HUDEP-2 (cell line): ENCODE results near the gene RNF103.
"Not testable (repeated sequence)": the region's sequence is repeated elsewhere in the genome, so short reads cannot be mapped to it uniquely, and the experiment has no call there.

Experiments used
- DNase-seq, 76 experiments: peaks; one replicate each; lab custom pipeline; 2025; ENCODE audit not compliant: unreplicated experiment in 76 of 76; lab: John Stamatoyannopoulos, UW

Gene RNF103

GRCh38 chr2:86623494-86624266, at the start of gene RNF103:
RNF103 (minus strand) TSS chr2:86623865; CDS start chr2:86622886, 979 bp downstream.
- DNase-seq: peak in 75 of 76 experiments; percentile 37 to 95 (median 86)

DNA sequence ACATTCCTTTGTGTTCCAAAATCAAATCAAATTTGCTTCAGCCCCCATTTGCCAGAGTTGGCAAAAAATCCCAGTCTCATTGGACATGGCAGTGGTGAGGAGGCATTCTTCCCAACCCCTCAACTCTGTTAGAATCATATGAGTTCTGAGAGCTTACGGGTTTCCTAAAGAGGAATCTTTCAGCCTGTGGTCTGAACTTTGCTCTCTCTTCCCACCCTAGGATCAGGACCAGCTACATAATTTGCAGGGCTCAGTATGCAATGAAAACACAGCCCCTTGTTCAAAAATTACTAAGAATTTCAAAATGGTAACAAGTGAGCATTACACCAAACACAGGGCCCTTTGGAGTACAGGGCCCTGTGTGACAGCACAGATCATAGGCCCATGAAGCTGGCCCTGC, 49.3 kb upstream of the RNF103 start:
- no peak for DNase-seq

GRCh38 chr2:86672027-86672545, 48.4 kb upstream of the RNF103 start:
- no peak for DNase-seq

DNA sequence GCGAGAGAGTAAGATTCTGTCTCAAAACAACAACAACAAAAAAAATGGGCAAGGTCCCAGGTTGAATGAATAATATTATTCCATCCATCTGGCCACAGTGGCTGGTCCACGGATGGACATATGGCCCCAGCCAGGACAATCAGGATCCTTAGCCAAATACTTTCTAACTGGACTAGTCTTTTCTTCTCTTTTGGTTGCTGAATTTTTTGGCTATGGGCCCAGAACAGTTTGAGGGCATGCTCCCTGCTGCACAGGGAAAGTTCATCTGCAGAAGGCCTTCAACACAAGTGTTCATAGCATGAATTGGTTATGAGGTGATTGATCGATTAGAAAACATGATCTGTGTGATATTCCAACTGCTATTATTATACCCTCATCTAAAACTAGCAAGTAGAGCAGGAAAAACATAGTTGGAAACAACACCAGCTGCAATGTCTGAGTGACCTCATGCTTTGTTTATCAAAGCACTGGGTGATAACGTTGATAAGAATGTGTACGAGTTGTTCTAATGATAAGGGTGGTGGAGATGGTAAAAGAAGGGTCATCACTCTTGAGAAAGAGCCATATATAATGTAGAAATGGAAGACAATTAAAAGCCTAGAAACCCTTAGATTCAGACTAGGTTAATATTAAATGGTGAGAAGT, 47.8 kb upstream of the RNF103 start:
- peak in 36 of 76 experiments; percentile 1 to 49 (median 14) for DNase-seq

- not testable (repeated sequence) for DNase-seq
These were observed 45.7 kb upstream of the RNF103 start for GRCh38 chr2:86669323-86669722.

DNA sequence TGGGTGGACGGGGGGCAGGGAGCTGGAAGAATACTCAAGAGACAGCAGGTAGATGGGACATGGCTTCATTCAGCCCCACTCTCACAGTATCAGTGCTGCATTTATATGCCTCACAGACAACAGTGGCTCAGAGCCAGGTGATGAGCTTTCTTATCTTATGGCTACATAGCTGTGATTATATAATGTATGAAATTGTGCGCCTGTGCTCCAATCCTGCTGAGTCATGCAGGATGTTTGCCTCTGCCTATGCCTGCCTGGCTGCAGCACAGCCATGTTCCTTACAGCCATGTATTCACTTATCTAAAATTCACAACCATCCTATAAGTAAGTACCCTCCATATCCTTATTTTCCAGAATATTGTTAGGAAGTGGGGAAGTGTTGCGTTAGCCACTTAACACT, 37.7 kb upstream of the RNF103 start:
- peak in 64 of 76 experiments; percentile 1 to 80 (median 40) for DNase-seq

DNA sequence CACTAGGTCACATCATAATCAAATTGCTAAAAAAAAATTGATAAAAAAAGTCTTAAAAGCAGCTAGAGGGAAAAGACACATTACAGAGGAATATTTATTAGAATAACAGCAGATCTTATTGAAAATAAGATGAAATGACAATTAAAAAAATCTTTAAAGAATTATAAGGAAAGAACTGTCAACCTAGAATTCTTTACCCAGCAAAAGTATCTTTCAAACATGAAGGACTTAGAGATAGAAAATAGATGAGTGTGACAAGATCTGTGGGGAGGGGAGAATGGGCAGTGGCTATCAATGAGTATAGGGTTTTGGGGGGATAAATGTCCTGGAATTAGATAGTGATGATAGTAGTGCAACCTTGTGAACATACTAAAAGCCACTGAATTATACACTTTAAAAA, 26.5 kb upstream of the RNF103 start:
- no peak for DNase-seq

- DNase-seq: no peak
These were observed 25.7 kb upstream of the RNF103 start for GRCh38 chr2:86649119-86649947.

- DNase-seq: no peak
These were observed 25.0 kb upstream of the RNF103 start for GRCh38 chr2:86648681-86649080.

- DNase-seq: no peak
These were observed 23.2 kb upstream of the RNF103 start for GRCh38 chr2:86646865-86647264.

- no peak for DNase-seq
These were observed 22.7 kb upstream of the RNF103 start for GRCh38 chr2:86646329-86646728.

- DNase-seq: no peak
These were observed 22.1 kb upstream of the RNF103 start for GRCh38 chr2:86645752-86646151.

GRCh38 chr2:86638712-86639111, 15.0 kb upstream of the RNF103 start:
- DNase-seq: no peak

GRCh38 chr2:86636842-86637241, 13.2 kb upstream of the RNF103 start:
- DNase-seq: no peak

DNA sequence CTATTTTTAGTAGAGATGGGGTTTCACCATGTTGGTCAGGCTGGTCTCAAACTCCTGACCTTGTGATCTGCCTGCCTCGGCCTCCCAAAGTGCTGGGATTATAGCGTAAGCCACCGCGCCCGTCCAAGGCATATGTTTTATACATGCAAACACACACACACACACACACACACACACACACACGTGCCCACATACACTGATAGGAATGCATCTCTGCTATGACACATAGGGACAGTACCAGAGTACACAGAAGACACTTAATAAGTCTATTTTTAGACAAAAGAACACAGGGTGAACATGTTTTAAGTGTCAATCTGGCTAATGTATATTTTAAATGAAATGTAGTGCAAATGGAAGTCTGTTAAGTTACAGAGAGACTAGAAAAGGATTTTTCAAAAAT, 10.7 kb upstream of the RNF103 start:
- DNase-seq: no peak

- DNase-seq: no peak
These were observed 9.5 kb upstream of the RNF103 start for GRCh38 chr2:86633155-86633651.

DNA sequence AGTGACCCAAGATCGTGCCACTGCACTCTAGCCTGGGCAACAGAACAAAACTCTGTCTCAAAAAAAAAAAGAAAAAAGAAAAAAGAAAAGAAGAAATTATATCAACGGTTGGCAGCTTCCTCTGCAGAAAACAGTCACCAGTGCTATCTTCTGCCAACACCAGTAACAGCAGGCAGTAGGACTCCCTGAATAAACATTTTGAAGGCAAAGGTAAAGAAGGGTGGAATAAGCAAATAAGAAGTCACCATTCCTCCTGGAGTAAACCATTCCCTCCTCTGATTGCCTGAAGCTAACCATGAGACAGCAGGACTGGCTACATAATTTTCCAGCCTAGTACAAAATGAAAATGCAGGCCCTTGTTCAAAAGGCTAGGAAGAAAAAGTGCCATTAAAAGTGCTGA, 9.0 kb upstream of the RNF103 start:
- DNase-seq: no peak

DNA sequence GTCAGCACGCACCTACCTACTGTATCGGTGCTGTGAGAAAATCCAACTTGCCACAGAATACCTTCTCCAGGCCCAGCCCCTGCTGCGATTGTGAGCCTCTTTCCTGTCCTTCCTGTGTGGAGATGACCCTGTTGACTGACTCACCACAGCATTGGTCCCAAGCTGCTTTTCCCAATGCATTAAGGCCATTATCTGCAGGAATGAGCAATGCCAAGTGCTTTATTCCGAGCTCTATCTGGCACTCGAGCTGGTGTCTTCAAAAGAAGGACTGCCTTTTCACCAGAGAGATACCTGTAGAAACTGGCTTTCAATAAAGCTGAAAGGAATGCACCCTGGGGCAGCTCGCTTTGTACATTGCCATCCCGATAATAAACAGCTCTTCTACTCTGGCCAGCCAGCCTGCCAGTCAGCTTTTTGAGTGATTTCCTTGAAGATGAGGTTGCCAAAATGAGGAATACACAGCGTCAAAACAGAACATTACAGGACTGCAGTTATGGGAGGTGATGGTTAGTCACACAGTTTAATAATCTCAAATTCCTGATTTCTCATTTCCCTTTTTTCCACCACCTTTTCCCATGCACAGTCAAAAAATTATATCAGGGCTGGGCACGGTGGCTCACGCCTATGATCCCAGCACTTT, 8.3 kb upstream of the RNF103 start:
- DNase-seq: no peak

DNA sequence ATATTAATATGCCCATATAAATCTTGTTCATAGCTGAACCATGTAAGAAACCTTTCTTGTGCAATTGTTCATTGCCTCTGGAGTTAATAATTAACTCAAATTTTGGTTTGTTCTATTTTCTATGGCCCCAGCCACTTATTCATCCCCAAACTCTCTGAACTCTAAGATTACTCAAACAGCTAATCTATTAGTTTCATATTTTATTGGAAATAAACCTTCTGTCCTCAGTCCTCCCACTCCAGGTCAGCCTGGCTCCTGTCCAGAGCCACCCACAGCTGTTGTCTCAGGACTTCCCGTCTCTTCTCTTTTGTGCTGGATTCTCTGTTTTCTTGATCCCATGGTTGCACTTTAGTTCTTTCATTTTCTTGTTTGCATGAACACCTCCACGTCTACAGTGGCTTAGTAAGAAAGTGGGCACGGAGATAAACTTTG, 4.4 kb upstream of the RNF103 start:
- DNase-seq: peak in 1 of 76 experiments; percentile 3

- DNase-seq: no peak
These were observed 3.9 kb upstream of the RNF103 start for GRCh38 chr2:86627550-86627949.
